ENCODE measurements around the gene SNX17.
"Not testable (repeated sequence)": the region's sequence is repeated elsewhere in the genome, so short reads cannot be mapped to it uniquely, and the experiment has no call there.

DNA sequence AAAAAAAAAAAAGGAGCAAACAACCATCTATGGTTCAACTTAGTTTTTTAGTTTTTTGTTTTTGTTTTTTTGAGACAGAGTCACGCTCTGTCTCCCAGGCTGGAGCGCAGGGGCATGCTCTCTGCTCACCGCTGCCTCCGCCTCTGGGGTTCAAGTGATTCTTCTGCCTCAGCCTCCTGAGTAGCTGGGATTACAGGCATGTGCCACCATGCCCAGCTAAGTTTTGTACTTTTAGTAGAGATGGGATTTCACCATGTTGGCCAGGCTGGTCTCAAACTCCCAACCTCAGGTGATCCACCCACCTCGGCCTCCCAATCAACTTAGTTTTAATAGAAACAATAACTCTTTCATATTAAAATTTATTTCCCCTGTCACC, 17.0 kb upstream of the SNX17 start:
- TF ChIP-seq, protein P1, sequence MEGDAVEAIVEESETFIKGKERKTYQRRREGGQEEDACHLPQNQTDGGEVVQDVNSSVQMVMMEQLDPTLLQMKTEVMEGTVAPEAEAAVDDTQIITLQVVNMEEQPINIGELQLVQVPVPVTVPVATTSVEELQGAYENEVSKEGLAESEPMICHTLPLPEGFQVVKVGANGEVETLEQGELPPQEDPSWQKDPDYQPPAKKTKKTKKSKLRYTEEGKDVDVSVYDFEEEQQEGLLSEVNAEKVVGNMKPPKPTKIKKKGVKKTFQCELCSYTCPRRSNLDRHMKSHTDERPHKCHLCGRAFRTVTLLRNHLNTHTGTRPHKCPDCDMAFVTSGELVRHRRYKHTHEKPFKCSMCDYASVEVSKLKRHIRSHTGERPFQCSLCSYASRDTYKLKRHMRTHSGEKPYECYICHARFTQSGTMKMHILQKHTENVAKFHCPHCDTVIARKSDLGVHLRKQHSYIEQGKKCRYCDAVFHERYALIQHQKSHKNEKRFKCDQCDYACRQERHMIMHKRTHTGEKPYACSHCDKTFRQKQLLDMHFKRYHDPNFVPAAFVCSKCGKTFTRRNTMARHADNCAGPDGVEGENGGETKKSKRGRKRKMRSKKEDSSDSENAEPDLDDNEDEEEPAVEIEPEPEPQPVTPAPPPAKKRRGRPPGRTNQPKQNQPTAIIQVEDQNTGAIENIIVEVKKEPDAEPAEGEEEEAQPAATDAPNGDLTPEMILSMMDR (conservative IDR thresholded peaks at IDR 0.05): not testable (repeated sequence)
- not testable (repeated sequence) for TF ChIP-seq ZFX (IDR thresholded peaks at IDR 0.05)

Data from C4-2B (cell line).